ENCODE measurements around the gene PRKG1.
"Not testable (repeated sequence)": the region's sequence is repeated elsewhere in the genome, so short reads cannot be mapped to it uniquely, and the experiment has no call there.

PRKG1 gene

DNA sequence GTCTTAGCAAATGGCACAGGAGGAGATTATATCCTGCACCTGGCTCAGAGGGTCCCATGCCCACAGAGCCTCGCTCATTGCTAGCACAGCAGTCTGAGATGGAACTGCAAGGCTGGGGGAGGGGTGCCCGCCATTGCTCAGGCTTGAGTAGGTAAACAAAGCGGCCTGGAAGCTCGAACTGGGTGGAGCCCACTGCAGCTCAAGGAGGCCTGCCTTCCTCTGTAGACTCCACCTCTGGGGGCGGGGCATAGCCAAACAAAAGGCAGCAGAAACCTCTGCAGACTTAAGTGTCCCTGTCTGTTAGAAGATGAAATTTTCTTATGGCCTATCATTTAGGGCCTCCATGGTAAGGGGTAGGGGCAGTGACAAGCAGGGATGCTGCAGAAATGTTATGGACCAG is 207.1 kb downstream of the PRKG1 start:
- not testable (repeated sequence) for DNase-seq

DNA sequence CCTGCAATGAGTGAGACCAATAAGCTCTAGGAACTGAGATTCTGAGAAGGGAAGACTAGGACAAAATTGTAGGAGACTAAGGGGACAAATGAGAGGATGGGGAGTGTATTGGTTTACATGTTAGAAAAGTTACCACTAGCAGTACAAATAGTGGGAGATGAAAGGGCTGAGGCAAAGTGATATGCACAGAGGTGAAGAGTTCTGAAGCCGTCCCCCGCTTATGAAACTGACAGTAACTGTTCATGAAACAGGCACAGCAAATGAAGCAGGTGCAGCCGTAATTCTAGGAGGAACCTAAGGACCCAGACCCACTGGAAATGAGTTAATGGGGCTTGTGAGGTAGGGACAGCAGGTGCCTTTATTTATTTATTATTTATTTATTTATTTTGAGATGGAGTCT is 211.3 kb downstream of the PRKG1 start:
- no peak for DNase-seq

DNA sequence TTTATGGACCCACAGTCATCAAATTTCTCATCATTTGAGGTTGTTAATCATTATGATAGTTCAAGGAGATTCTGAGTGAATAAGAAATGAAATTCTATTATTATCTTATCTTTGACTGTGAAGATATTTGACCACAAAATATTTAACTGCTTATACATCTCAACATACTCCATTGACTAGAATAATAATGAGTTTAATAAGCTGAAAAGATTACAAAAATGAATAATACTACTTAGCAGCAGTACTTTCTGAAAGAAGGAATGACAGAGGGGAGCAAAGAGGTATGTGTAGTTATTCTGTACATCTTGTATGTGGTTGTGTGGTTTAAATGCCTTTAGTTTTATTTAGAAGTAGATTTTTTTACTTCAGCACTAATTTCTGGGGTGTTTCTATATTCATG is 214.2 kb downstream of the PRKG1 start:
- DNase-seq: no peak

DNA sequence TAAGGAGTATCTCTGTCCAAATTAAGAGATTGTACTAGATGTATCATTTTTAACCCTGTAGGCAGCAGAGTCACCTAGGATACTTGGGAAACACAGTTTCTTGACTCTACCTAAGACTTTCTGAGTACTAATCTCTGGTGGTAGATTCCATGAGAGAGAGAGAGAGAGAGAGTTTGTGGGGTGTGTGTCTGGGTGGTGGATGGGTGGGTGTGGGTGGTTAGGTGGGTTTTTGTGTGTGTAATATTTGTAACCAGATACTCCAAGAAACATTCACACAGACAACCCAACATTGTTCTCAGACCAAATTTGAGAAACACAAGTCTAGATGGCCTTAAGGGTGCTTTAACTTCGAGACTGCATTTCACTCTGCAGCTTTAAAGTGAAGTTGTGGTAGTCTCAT is 215.2 kb downstream of the PRKG1 start:
- DNase-seq: no peak

DNA sequence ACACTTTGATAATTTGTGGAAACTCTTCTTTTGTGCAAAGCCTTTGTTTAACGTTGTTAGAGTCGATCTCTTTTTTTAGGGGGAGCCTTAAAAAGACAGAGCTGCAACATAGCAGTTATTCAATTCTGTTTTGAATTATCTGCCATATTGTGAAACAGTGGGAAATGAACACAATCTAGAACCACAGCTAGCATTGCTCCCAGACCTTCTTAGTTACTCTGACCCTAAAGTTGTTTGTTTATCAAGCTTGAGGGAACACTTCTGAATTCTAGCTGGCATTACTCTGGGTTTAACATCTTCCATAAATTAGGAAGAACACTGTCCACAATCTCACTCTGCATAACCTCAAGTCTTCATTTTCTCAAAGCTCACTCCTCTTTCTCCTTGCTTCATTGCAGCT is 217.7 kb downstream of the PRKG1 start:
- DNase-seq: no peak

DNA sequence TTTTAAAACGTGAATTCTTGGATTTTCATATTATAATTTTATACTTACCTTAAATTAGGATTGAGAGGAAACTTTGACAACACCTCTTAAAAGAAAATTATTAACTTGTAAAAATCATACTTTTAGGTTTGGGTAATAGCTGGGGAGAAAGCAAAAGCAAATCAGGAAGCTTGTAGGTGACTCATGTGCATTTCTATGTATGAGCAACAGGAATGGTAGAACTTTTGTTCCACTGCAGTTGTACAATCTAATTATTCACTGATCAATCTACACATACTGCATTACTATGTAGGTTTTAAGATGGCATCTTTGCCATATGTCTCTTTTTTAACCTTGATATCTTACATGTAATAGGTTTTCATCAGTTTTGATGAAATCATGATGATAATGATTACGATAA is 223.2 kb downstream of the PRKG1 start:
- no peak for DNase-seq

DNA sequence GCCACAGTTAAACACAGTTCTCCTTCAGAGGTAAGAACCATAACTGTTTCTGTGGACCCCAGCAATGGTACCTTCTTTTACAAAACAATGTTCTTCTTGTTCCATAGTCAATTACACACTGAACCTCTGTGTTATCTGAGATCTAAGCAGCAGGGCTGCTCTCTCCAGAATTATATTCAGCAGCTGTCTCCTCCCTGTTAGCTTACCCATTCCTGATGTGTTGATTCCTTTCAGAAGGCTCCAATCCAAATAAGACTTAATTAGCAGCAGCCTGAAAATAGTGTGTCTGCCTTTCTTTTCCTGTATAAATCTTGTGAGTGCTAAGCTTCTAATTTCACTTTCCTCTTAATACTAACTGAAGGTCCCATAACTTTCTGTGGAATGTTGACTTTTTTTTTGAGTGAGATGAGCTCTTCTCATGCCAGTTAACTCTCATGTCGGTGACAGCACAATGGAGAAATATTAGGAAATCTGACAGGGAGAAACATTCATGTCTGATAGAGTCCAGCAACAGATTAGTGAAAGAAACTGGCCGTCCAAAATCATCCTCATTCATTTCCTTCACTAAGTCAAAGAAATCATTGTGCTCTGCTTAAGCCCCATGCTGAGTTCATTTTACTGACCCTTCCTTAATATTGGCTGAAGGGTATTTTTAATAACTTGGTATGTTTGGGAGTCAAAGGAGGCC is 226.5 kb downstream of the PRKG1 start:
- DNase-seq: no peak

DNA sequence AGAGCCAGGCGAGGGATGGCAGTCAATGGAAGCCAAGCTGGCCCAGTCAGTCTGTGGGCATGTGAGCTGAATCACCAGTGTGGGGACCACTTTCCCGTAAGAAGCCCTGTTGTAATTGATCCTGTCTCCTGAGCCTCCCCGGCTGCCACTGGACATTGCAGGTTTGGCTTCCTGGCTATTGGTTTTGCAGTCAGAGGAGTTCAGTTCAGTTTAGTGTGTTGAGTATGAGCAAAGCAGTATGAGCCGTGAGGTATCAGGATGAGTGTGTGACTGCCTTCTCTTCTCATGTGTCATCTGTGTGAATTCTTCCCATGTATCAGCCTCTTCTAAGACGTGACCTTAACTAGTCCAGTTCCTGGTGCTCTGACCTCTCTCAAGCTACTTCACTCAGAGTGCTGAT is 227.4 kb downstream of the PRKG1 start:
- no peak for DNase-seq

DNA sequence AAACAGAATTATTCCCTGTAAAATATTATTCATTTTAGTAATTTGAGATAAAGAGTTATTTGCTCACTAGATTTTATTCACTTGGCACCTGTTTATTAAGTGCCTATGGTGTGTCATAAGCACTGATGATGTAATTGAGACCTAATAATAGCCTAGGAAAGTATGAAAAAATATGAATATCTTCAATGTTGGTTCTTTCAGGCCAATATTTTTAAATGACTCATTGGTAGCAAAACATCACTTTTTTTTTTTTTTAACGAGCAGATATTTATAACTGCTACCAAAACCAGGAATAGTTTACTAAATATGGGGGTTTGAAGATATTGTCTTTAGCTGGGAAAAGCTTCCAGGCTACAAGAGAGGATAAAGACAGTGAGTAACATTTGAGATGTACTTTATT is 228.0 kb downstream of the PRKG1 start:
- no peak for DNase-seq

DNA sequence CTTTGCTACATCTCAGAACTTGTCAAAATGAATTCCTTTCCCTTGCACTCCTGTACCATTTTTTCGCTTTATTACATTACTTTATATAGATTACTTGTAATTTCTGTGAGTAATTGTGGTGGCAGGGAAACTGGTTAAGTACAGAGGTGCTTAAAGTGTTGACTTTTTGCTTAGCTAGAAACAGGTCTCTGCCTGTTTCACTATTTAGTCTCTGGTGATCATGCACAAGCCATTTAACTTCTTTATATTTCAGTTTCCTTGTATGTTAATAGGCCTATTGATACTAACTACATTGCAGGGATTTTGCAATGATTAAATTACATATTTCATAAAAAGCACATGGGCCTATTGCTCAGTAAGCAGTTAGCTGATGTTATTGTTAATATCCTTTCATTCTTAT is 233.8 kb downstream of the PRKG1 start:
- no peak for DNase-seq

DNA sequence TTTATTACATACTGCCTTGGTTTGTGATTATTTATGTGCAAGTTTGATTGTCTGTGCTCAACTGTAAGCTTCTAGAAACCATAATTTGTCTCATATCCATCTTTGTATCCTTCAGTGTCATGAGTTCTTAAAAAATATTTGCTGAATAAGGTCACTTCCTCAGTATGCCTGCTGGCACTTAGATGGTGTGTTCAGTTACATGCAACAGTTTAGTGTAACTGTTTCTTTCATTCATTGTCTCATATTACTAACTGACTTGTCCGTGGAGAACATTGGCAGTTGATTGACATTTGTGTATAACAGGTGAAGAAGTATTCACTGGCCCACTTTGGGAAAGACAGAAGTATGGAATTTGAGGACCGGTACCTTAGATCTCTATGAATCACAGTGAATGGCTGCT is 236.9 kb downstream of the PRKG1 start:
- DNase-seq: no peak

DNA sequence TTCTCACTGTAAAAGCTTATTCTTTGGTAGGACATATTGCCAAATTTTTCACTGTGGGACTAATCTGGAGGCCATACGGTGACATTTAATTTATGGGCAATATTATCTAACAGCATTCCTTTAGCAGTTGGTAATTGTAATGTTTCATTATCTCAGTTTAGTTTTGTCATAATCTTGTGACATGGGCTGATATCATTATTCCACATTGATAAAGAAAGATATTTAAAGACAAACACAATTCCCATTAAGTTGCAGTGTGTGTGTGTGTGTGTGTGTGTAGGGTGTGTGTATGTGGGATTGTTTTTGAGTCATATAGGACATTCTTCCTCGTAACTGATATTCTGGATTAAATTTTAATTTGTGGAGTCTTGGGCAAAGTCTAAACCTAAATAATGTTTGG is 238.5 kb downstream of the PRKG1 start:
- no peak for DNase-seq

DNA sequence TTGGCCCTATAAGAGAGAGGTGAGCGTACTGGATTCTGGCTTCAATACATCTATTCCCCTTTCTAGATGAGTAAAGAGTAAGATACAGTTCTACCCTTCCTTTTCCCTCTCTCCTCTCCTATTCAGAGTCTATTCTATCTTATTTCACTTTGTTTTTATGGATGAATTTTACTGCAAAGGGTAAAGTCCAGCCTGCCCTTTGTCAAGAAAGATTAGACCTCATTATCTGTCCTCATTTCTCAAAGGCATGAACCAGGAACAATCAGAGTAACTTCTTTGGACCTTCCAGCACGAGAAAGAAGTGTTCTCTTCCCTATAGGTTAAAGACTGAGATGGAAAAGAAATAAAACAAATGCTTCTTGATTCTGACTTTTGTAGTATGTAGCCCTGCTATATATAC is 239.0 kb downstream of the PRKG1 start:
- no peak for DNase-seq

DNA sequence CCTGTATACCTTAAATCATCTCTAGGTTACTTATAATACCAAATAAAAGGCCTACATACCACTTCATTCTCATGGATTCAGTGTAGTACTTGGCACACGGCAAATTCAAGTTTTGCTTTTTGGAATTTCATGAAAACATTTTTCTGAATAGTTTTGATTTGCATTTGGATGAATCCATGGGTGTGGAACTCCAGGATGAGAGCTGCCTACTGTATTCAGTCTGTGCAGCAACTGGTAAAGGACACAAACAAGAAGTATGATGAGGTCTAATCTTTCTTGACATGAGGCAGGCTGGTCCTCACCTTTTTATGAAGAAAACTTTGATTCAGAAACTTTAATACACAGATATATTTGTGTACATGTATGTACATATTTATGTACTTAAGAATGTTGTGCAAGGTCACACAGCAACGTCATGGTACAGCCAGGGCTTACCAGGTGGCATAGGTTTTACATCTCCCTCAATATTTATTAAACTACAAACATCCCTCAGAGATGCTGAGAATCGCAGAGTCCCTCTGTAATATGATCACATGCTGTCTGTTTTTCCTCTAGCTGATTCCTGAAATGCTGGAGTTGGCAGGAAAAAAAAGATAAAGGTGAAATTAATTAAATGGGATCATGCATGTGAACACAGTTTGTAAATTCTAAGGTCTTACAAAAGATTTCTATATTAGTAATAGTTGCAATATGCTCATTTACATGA is 239.6 kb downstream of the PRKG1 start:
- DNase-seq: no peak

DNA sequence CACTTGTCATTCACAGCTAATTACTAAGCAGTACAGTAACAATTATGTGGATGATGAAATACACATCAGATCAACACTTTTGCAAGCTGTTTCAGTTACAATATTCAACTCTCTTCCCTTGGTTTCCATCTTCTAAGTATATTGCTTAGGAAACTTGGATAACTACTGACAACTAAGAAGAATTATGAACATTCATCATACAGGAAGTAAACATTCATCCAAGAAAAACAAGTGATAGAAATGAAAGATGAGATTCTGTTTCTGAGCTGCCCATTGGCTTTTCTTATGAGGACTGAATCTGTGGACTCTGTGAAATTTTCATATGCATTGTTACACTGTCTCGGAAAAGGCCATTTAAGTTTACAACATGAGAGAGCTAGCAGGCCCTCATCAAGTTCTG is 240.2 kb downstream of the PRKG1 start:
- DNase-seq: no peak

DNA sequence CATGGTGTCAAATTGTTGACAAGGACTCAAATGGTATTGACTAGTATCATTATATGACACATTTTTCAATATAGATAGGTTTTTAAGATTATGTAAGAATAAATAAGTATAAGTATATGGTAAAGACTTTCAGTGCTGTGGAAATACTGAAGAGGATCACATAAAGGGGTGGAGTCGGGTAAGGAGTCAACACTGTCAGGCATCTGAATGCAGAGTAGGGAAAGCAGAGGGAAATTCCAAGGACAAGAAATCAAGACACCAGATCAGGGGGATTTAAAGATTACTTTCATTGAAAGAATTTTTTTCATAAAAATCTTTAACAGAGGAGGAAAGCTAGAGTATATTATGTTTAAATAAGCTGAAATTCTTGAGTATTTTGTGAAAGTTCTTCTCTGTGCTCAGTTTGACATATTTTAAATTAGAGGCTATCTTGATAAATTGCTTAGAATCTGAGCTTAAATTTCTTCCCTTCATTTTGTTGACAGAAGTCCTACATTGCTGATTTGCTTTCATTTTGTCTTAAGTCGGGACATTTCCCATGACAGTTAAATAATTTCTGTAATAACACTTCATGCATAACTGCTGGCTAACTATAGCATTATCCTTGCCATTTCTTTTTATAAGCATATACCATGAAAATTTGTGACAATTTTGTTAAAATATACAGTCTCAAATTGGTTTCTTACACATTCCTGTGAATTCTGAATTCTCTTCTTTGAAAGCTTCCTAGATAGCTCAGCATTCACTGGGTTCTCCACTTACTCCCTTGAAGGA is 244.3 kb downstream of the PRKG1 start:
- DNase-seq: no peak

DNA sequence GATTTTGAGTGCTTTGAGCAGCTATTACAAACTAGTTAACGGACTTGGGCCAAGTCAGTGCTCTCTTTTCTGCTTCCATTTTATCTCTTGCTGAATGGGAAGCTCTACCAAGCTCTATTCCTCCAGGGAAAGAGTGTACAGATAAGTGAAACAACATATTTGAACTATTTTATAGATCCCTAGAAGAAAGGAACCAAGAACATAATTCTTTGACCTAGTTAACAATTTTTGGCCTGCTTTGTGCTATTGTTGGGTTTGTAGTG is 244.8 kb downstream of the PRKG1 start:
- no peak for DNase-seq

DNA sequence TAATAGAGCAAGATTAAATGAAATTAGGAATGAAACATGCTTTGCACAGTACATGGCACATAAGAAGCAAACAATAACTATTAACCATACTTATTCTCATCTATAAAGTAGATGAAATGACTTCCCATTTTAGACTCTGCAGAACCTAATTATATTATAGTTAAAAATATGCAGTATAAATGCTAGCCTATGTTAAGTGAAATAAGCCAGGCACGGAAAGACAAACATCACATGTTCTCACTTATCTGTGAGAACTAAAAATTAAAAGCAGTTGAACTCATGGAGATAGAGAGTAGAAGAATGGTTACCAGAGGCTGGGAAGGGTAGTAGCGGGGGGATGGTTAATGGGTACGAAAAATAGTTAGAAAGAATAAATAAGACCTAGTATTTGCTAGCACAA is 247.0 kb downstream of the PRKG1 start:
- no peak for DNase-seq

DNA sequence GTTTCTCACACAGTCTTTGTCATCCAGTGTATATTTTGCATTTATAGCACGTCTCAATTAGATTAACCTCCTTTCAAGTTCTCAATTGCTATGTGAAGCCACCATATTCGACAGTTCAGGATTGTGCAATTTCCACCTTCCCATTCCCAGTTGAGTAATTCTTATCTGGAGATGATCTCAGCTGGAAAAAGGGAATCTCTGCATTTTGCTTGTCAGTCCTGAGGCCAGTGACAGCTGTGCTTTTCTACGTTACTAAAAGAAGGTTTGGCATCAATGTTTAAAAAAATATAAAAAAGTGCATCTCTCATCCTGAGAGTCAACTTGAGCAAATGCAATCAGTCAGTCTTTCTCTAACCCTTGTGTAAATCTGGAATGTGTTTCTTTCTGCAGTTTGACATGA is 247.7 kb downstream of the PRKG1 start:
- DNase-seq: no peak

DNA sequence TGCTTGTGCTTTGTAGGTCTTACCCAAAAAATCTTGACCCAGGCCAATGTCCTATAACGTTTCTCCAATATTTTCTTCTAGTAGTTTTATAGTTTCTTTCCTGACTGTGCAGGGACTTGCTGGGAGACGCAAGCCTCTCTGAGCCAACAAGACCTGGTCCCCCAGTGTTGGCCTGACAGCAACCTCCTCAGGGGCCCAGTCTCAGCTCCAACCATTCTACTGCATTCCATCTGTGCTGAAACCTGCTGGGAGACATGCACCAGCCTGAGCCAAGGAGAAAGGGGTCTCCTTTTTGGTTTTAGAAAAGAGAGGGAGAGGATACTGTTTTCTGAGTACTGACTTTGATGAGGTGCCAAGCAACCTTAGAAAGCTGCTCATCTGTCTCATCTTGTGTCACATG is 251.4 kb downstream of the PRKG1 start:
- DNase-seq: no peak

DNA sequence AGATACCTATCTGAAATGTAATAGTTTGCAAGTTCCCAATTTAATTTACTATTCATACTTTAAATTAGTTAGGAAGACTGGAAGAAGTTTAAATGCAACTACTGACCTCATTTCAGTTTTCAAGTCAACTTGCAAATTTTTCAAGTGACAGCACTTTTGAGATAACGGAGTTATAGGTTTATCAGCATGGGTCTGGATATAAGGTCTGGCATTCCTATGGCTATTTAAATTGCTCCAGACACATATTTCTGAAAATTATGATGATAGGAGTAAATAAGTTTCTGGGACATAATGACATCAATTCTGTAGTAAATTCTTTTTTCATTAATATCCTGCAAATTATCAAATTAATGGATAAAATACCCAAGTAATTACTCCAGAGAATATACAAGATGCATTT is 251.9 kb downstream of the PRKG1 start:
- no peak for DNase-seq

DNA sequence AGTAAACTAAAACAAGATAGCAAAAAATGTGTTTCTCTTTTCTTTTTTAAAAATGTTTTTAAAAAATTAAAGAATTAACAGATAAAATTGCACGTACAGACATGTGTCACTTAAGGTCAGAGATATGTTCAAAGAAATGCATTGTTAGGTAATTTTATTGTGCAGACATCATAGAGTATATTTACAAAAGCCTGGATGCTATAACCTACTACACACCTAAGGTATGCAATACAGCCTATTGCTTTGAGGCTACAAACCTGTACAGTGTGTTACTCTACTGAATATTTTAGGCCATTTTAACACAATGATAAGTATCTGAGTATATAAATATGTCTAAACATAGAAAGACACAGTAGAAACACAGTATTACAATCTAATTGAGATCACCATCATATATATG is 253.1 kb downstream of the PRKG1 start:
- no peak for DNase-seq

DNA sequence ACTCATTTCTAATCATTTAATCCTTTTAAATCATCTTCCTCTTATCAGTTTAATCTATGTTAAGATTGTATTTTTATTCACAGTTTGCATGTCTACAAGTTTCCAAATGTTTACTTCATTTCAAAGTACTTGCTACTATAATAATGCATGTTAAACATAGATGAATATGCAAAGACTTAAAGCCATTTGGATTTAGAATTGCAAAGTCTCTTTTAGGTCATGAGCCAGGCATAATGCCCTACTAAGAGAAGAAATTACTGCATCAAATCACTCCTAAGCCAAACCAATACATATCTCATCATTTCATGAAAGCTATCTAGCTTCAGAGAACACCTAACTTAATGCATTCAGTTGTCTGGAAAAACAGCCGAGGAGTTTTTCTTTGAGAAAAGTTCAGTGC is 266.1 kb downstream of the PRKG1 start:
- no peak for DNase-seq

DNA sequence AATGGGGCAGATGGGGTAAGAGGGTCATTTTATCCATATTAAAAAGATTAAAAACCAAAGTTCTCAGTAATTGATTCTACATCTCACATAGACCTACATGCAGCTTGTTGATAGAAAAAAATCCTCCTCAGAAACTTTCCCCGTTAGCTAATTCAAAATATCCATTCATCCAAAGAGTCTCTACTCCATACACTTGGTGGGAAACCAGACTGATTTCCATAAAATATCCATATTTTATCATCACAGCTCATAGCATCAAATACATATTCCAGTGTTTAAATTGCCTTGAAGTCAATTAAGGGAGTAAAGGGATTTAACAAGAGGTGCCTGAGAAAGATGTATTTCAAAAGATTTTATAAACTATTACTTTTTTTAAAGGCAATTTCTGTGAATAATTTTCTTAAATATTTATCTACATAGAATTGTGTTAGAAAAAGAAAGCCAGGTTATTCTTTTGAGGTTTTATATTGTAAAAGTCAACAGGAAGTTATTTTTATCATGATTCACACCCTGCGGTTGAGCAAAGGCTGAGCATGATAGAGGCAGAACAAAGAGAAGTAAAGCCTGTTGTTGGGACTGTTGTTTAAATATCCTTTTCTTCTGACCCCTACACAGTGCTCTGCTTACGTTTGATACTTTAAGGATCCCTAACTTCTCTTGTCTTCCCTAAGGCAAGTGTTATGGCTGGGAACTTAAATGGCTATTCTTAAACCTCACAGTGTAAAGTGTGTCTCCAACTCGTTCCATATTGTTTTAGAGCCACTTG is 266.7 kb downstream of the PRKG1 start:
- DNase-seq: no peak

Data from NCI-H2081 treated with DMSO at 0.1 percent for 48 hours (cell line).